Transverse colon (tissue), 3 donors: Measurements from ENCODE around the gene LAMA5.

Source experiments
- CTCF ChIP-seq, 5 experiments: fragments of 200-600 bp in 3 of 5; fragments of 450-650 bp in 2 of 5; sonication (generic) in 3 of 5; IDR thresholded peaks; 1 replicate in 2 of 5; 2 replicates in 3 of 5; pipeline ENCODE4 v1.5.1; 2016 to 2017; ENCODE audit warnings: antibody characterized with exemption in 5 of 5, inconsistent platforms in 3 of 5, mild to moderate bottlenecking in 2 of 5, moderate library complexity in 1 of 5
- EP300 ChIP-seq: sonication (generic); formaldehyde crosslinking; IDR thresholded peaks from one replicate; pipeline ENCODE4 v1.6.1; 2017; ENCODE audit warnings: antibody characterized with exemption, low read depth
- POLR2A ChIP-seq: fragments of 450-650 bp; IDR thresholded peaks from one replicate; pipeline ENCODE4 v1.6.1; 2016; ENCODE audit warnings: antibody characterized with exemption, mild to moderate bottlenecking, moderate library complexity

DNA sequence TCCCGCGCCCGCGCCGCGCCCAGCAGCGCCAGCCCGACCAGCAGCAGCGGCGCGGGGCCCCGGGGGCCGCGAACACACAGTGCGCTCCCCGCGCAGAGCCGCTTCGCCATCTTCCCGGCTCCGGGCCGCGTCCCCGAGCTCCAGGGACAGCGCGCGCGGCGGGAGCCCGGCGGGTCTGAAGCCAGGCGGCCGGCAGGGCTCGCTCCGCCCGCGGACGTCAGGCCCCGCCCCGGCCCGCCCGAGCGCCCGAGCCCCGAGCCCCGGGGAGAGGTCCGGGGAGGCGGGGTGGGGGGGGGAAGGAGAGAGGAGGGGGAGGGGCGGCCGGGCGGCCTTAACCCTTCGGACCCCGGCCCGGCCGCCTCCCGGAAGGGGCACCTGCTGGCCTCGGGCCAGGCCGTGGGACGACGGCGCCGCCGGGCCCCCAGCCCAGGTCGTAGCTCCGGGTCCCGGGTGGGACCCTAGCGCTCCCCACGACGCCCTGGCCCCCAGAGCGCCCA lies at the start of gene LAMA5:
- TF ChIP-seq CTCF (IDR thresholded peaks at IDR 0.05) = no peak
- no peak for TF ChIP-seq EP300
- TF ChIP-seq POLR2A = no peak
